Measurements from ENCODE around the gene PHLDB1.
A peak's percentile ranks its signal among the peaks of the same experiment; 100 is the strongest.

PHLDB1 gene

DNA sequence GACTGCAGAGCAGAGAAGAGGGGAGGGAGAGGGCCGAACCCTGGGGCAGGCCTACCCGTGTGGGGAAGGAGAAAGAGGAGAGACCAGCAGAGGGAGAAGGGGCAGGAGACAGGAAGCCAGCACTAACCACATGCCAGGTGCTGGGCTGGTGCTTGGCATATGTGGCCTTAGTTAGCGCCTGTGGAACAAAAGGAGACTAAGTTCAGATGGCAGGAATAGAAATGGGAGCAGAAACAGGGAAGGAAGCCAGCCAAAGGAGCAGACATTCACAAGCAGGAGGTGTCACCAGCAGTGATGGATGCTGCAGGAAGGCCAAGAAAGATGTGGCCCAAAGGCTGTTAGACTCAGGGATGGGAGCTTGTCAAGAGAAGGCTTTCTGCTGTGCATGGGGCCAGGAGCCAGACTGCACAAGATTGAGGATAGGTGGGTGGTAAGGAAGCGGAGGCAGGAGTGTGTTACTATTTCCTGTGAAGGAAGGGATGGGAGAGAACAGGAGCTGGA, 45.3 kb downstream of the PHLDB1 start:
- Mint-ChIP-seq H3K4me1 (ENCODE audit: low read depth) (peaks cover 9% of the 10 kb centered on the region), H3K27ac (no peak overlapping the region), H3K9me3 (ENCODE audit: low read depth) (no peaks in the 10 kb centered on the region), H3K4me3 (no peak overlapping the region), H3K27me3 (no peaks in the 10 kb centered on the region), H3K36me3 (peaks cover 2% of the 10 kb centered on the region)

DNA sequence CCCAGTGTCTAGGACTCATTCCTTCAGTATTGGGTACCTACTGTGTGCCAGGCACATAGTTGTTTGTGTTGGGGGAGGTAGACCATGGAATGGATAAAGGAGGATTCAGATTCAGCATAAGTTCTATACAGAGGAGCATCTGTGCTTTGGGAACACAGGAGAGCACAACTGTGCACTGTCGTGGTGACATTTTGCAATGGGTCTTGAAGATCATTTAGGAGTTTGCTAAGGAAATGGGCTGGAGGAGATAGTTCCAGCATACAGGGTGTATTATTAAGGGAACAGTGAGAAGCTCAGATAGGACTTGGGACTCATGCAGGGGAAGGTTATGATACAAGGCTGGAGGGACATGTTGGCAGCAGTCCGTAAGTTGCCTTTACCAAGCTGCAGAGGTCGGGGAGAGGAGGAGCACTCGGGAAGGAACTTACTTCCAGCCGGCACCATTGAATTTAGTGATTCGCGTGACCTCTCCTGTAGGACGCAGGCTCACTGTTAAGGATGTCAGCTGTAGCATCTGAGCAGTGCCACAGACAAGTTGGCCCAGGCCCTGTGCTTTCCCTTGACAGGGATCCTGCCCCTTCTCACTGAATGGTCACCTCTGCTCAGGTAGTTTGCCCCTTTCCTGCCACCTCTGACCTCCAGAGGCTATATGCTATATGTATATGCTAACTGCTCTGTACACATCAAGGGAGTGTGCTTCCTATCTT, 46.4 kb downstream of the PHLDB1 start:
- H3K4me1 Mint-ChIP-seq (ENCODE audit: low read depth) = peaks cover 9% of the 10 kb centered on the region
- no peaks in the 10 kb centered on the region for H3K9me3 Mint-ChIP-seq (ENCODE audit: low read depth)
- H3K27me3 Mint-ChIP-seq = no peaks in the 10 kb centered on the region
- no peak overlapping the region for H3K4me3 Mint-ChIP-seq
- peaks cover 2% of the 10 kb centered on the region for H3K36me3 Mint-ChIP-seq
- no peak overlapping the region for H3K27ac Mint-ChIP-seq

DNA sequence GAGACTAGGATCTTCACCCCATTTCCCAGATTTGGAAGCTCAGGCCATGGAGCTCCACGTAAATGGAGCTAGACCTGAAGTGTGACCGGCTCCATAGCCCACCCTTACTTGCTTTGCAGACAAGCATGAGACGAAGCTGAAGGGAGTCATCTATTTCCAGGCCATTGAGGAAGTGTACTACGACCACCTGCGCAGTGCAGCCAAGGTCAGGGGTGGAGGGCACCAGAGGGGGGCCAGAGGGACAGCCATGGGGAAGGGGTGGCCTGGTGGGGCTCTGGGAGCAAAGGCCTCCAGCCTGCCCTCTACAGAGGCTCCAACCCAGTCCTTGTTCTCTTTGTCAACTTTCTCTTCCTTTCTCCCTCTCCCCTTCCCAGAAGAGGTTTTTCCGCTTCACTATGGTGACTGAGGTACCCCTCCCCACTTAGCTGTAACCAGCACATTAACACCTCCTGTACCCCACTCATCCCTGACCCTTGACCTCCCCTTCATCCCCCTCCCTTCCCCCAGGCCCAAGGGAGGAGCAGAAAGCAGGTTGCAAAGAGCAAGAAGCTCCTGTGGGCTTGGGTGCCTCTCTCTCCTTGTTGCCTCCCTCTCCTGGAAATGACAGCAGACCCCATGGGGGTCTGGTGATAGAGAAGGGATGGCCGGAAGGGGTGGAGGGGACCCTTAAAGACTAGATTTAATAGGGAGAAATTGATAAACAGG, 48.2 kb downstream of the PHLDB1 start:
- H3K4me1 Mint-ChIP-seq (ENCODE audit: low read depth) = peaks cover 13% of the 10 kb centered on the region
- H3K27me3 Mint-ChIP-seq = no peaks in the 10 kb centered on the region
- no peak overlapping the region for H3K27ac Mint-ChIP-seq
- H3K36me3 Mint-ChIP-seq = peaks cover under 1% of the 10 kb centered on the region
- H3K4me3 Mint-ChIP-seq = no peak overlapping the region
- H3K9me3 Mint-ChIP-seq (ENCODE audit: low read depth) = no peaks in the 10 kb centered on the region

DNA sequence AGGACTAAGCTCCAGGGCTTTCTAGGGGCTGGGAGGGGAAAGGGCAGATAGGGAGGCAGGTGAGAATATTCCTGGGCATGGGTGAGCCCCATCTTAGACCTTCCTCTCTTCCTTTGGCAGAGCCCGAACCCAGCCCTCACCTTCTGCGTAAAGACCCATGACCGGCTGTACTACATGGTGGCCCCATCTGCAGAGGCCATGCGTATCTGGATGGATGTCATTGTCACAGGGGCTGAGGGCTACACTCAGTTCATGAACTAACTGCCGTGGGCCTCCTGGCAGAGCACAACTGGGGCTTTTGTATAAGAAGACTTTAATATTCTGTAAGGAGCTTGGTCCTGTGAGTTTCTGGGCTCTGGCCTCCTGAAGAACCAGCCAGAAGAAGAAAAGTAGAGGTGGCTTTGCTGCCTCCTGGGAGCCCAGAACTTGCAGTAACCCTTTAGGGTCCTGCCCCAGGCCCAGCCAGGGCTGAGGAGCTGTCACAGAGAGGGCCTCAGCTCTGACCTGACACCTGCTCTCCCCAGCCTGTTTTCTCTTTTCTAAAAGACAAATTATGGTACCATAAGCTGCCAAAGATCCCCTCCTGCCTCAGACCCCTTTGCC, 49.2 kb downstream of the PHLDB1 start:
- no peak overlapping the region for H3K4me3 Mint-ChIP-seq

DNA sequence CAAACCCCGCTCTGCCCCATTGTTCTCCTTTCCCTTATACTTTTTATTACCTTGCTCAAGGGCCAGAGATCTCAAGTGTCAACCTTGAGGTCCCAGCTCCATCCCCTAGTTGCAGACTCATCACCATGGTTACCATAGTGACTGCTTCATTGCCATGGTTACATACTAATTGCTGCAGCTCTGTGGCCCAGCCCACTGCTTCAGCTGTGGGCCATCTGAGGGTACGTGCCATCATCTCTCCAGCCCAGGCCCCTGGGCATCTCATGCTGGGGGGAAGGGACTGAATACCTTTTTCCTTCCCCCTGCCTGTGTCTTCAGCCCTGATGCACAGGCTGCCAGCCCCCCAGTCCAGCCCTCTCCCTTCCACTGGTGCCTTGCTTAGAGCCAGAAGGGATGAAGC, 49.8 kb downstream of the PHLDB1 start:
- Mint-ChIP-seq H3K27me3 (no peaks in the 10 kb centered on the region), H3K9me3 (ENCODE audit: low read depth) (no peaks in the 10 kb centered on the region), H3K4me3 (no peak overlapping the region), H3K27ac (no peak overlapping the region), H3K4me1 (ENCODE audit: low read depth) (peaks cover 11% of the 10 kb centered on the region), H3K36me3 (no peaks in the 10 kb centered on the region)

More for the DNA sequence above, 49.2 kb downstream of the PHLDB1 start:
- H3K27ac Mint-ChIP-seq = no peak overlapping the region
- no peaks in the 10 kb centered on the region for H3K36me3 Mint-ChIP-seq
- peaks cover 13% of the 10 kb centered on the region for H3K4me1 Mint-ChIP-seq (ENCODE audit: low read depth)
- H3K27me3 Mint-ChIP-seq = no peaks in the 10 kb centered on the region
- no peaks in the 10 kb centered on the region for H3K9me3 Mint-ChIP-seq (ENCODE audit: low read depth)

DNA sequence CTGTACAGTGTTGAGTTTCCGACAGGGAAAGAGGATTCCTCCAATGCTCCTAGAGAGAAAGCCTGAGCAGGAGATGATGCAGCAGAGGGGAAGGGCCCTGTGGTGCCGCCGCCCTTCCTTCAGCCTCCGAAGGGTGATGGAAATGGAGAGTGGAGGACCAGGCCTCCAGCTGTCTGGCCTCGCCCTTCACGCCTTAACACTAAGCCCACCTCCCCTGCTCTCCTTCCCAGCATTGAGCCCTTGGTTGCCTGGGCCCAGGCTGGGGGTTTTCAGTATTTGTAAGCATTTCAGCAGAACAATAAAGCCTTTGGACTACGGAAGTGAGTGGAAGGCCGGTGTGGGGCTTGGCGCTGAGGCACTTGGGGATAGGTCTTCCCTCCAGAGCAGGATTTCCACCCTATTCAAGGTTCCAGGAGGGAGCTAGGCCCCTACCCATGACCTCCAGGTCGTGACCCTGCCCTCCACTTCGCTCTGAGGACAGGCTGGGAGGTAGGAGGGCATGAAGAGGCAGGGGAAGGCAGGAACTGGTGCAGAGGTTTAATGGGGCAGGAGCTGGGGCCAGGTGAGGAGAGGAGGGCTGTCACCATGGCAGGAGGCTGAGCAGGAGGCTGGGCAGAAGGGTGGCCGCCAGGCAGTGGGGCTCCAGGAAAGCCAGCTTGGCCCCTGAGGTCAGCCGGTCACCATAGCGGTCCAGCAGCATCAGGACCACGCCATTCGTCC, 50.5 kb downstream of the PHLDB1 start:
- Mint-ChIP-seq H3K9me3 (ENCODE audit: low read depth) (no peaks in the 10 kb centered on the region), H3K36me3 (no peaks in the 10 kb centered on the region), H3K4me3 (no peak overlapping the region), H3K27me3 (no peaks in the 10 kb centered on the region), H3K27ac (no peak overlapping the region), H3K4me1 (ENCODE audit: low read depth) (peaks cover 5% of the 10 kb centered on the region)

DNA sequence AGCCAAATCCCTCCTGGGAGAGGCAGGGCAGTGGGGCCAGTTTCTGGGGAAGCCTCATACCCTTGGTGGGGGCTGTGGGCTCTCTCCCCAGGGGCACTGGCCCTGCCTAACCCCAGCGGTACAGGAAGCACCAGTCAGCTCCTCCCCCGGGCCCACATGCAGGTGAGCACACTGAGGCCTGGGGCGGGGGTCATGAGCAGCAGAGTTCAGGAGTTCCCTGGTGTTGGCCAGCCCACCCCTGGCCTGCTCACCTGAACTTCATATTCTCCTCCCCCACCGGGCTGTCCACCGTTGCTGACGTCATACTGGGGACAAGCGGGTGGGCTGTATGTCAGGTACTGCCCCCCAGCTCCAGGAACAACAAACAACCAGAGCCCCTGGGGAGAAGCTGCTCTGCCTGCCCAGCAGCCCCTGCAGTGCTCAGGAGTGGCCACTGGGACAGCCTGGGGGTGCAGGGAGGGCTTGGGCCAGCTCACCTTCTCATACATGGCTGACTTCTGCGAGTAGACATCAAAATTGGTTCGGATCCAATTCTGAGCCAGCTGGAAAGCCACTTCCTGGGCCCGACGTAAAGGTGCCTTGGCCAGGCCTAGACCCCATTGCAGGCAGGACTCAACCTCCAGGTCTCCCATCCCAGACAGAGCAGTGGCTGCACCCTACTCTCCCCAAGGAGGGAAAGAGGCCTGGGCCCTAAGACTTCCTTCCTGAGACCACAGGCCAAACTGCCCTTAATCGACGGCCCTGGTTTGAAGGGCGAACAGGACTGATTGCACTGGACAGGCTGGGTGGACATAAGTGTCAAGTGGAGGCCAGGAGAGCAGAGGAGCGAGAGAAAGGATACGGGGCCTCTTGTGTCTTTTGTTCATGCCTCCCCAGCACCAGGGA, 51.3 kb downstream of the PHLDB1 start:
- H3K36me3 Mint-ChIP-seq = no peaks in the 10 kb centered on the region
- H3K4me3 Mint-ChIP-seq = no peak overlapping the region

DNA sequence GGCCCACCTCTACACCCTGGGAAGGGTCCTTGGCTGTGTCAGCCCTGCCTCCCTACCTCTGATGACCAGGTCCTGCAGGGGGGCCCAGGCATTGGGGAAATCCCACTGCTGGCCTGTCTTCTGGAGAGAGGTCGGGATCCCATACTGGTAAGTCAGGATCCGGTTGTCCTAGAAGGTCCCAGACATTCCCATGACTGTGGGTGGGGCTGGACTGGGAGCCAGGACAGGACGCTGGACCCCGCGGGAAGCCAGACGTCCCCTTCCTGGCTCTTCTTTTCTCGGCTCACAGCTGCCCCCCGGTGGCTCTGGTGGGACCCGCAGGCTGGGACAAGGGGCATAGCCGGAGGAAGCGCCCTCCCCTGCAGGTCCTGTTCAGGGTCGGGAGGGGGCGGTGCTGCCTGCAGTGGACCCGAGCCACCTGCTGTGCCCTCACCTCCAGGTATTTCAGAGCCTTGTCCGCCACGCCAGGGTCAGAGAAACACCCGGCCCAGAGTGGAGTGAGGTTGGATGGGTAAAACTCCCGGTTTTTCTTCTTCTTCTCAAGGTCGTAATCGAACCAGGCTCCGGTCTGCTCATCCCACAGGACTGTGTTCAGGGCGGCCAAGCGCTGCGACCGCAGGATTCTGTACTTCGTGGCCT, 52.0 kb downstream of the PHLDB1 start:
- Mint-ChIP-seq H3K27ac (no peak overlapping the region), H3K36me3 (no peaks in the 10 kb centered on the region), H3K9me3 (ENCODE audit: low read depth) (no peaks in the 10 kb centered on the region), H3K27me3 (no peaks in the 10 kb centered on the region), H3K4me3 (peak overlapping the region; percentile 30), H3K4me1 (ENCODE audit: low read depth) (peaks cover 4% of the 10 kb centered on the region)

More for the DNA sequence above, 51.3 kb downstream of the PHLDB1 start:
- Mint-ChIP-seq H3K27me3 (no peaks in the 10 kb centered on the region), H3K27ac (no peak overlapping the region), H3K4me1 (ENCODE audit: low read depth) (peaks cover 4% of the 10 kb centered on the region), H3K9me3 (ENCODE audit: low read depth) (no peaks in the 10 kb centered on the region)

DNA sequence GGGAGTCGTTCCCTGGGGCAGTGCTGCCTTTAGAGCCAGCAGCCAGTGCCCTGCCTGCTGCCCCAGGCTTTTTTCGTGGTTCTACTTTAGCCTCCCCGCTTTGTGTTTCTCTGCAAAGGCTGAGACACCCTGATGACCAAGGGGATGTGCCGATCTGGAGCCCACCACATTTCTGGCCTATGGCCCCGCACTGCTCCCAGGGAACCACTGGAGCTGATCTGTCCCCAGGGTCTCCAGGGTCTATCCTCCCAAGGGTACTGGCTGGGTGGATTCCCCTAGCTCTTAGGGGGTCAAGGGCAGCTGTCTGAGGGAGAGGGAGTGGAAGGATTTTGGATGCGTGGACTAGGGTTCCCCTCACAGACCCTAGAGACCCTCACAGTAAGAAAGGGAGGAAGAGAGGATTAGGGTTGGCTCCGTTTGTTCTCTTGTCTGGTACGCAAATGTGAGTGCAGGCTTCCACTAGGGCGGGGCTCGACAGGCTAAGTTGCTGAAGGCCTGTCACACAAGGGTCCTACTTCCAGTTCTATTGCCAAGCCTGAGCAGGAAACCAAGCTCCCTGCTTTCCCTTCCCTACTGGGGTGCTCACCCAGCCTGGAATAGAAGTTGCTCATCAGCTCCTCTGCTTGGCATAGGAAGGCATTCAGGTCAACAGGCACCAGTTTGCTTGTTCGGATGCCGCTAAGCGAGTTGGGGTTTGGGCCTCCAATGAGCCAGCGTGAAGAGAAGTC, 52.7 kb downstream of the PHLDB1 start:
- Mint-ChIP-seq H3K27me3 (no peaks in the 10 kb centered on the region), H3K4me3 (peak overlapping the region; percentile 30), H3K9me3 (ENCODE audit: low read depth) (no peaks in the 10 kb centered on the region), H3K36me3 (no peaks in the 10 kb centered on the region), H3K27ac (no peak overlapping the region), H3K4me1 (ENCODE audit: low read depth) (peaks cover 4% of the 10 kb centered on the region)

DNA sequence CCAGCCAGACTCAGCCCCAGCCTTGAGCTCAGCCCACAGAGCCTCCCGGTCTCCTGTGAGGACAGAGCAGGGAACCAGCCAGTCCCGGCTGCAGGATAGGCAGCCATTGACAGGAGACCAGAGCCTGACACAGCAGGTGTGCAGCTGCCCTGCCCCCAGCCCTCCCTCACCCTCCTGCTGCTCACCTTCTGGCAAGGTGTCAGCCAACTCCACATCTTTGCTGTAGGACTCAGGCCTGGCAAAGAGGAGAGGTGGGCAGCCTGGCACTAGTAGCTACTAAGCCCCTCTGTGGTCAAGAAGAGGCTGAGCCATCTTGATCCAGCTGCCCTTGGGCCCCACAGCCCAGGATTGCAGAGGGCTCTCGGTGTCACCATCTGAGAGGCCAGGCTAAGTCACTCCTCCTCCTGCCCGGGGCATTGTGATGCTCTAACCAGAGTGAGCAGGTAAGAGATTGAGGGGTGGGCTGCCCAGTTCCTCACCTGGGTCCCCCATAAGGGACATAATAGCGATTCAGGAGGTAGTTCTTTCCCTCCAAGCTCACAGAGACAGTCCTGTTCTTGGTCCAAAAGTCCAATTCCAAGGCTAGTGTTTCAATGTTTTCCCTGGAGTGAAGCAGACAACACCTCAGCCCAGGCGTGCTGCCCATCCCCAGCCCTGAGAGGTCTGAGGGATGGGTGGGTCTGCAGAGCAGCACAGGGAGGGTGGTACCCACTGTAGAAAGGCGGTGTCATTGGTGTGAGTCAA, 53.4 kb downstream of the PHLDB1 start:
- Mint-ChIP-seq H3K4me3 (no peak overlapping the region), H3K36me3 (no peaks in the 10 kb centered on the region), H3K27me3 (no peaks in the 10 kb centered on the region), H3K4me1 (ENCODE audit: low read depth) (peaks cover 4% of the 10 kb centered on the region), H3K27ac (no peak overlapping the region), H3K9me3 (ENCODE audit: low read depth) (no peaks in the 10 kb centered on the region)

DNA sequence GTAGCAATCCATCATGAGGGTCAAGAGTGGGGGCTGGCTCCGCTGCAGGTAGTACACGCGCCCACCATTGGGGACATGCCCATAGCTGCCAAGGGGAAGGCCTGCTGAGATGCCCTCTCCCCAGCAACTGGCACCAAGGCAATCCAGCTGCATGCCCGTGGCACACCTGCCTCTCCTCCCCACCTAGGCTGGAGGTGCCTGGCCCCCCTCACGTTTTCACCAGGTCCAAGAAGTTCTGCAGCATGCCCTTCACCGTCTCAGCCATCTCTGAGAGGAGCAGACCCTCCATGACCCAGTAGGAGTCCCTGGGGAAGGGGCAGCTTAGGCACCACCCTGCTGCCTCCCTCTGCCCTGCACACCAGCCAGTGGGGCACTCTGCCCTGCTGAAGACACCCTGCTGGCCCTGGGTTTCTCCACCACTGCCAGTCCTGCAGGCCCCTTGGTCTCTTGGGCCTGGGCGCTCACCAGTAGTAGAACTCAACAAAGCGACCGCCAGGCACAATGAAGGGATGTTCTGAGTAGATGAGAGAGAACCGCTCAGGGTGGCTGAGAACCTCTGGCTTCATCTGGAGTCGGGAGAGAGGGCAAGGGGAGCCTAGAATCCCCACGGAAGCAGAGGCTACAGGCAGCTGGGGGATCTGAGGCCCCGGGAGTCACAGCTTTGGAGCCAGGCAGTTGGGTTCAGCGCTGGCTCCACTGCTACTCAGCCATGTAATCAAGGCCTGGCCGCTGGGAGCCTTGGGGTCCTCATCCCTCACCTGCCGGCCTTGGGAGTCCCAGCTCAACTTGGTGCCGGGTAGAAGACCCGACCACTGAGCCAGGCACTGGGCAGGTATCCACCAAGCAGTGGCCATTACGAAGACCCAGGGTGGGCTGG, 54.2 kb downstream of the PHLDB1 start:
- H3K4me3 Mint-ChIP-seq = no peak overlapping the region
- peaks cover 7% of the 10 kb centered on the region for H3K4me1 Mint-ChIP-seq (ENCODE audit: low read depth)
- H3K27ac Mint-ChIP-seq = no peak overlapping the region
- no peaks in the 10 kb centered on the region for H3K36me3 Mint-ChIP-seq
- H3K27me3 Mint-ChIP-seq = no peaks in the 10 kb centered on the region
- no peaks in the 10 kb centered on the region for H3K9me3 Mint-ChIP-seq (ENCODE audit: low read depth)

All from activated naive CD8-positive, alpha-beta T cell (primary cell).